Brain microvascular endothelial cell (primary cell): Measurements from ENCODE around the gene MMADHC.

ENCODE experiments used
- DNase-seq: peaks from one replicate; pipeline ENCODE4 v3.0.0-alpha.2; 2020
- H3K27ac ChIP-seq: fragments of 250-450 bp; sonication (Bioruptor Pico); 2 replicates; pipeline ENCODE4 v1.5.1; 2020; ENCODE audit warnings: mild to moderate bottlenecking, moderate library complexity
- H3K27me3 ChIP-seq: fragments of 250-450 bp; sonication (Bioruptor Pico); replicated peaks from 2 replicates; pipeline ENCODE4 v1.5.1; 2020; ENCODE audit warnings: mild to moderate bottlenecking
- H3K36me3 ChIP-seq: fragments of 250-450 bp; sonication (Bioruptor Pico); replicated peaks from 2 replicates; pipeline ENCODE4 v1.5.1; 2020; ENCODE audit warnings: mild to moderate bottlenecking
- H3K4me3 ChIP-seq: 2 replicates; pipeline ENCODE4 v1.5.1; 2011; ENCODE audit warnings: low read depth, mild to moderate bottlenecking, control low read depth, low read length, moderate library complexity
- in situ Hi-C: cut with HindIII; loops from 2 replicates; pipeline ENCODE4 v1.10.0; 2017; ENCODE audit warnings: low sequenced_read_pairs, low pct_ligation_motif_present
- TF ChIP-seq, protein P1 (sequence below): IDR thresholded peaks from 2 replicates; pipeline ENCODE4 v1.5.1; 2011; ENCODE audit warnings: low read depth, mild to moderate bottlenecking, moderate library complexity, low read length, control low read depth, inconsistent platforms; ENCODE audit errors: missing control alignments

Gene MMADHC

DNA sequence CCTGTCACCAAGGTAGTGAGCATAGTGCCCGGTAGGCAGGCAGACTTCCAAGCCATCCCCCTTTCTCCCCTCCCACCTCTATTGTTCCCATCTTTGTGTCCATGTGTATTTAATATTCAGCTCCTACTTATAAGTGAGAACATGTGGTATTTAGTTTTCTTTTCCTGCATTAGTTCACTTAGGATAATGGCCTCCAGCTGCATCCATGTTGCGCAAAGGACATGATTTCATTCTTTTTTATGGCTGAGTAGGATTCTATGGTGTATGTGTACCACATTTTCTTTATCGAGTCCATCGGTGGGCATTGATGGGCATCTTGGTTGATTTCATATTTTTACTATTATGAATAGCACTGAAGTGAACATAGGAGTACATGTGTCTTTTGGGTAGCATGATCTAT lies 35.3 kb downstream of the MMADHC start:
- in situ Hi-C loops, result no loop called here
- TF ChIP-seq, protein P1, sequence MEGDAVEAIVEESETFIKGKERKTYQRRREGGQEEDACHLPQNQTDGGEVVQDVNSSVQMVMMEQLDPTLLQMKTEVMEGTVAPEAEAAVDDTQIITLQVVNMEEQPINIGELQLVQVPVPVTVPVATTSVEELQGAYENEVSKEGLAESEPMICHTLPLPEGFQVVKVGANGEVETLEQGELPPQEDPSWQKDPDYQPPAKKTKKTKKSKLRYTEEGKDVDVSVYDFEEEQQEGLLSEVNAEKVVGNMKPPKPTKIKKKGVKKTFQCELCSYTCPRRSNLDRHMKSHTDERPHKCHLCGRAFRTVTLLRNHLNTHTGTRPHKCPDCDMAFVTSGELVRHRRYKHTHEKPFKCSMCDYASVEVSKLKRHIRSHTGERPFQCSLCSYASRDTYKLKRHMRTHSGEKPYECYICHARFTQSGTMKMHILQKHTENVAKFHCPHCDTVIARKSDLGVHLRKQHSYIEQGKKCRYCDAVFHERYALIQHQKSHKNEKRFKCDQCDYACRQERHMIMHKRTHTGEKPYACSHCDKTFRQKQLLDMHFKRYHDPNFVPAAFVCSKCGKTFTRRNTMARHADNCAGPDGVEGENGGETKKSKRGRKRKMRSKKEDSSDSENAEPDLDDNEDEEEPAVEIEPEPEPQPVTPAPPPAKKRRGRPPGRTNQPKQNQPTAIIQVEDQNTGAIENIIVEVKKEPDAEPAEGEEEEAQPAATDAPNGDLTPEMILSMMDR, result no peak
- H3K27ac ChIP-seq, result no peak overlapping the region
- H3K4me3 ChIP-seq, result no peak overlapping the region
- H3K36me3 ChIP-seq, result no peaks in the 10 kb centered on the region
- H3K27me3 ChIP-seq, result no peaks in the 10 kb centered on the region
- DNase-seq, result no peak

DNA sequence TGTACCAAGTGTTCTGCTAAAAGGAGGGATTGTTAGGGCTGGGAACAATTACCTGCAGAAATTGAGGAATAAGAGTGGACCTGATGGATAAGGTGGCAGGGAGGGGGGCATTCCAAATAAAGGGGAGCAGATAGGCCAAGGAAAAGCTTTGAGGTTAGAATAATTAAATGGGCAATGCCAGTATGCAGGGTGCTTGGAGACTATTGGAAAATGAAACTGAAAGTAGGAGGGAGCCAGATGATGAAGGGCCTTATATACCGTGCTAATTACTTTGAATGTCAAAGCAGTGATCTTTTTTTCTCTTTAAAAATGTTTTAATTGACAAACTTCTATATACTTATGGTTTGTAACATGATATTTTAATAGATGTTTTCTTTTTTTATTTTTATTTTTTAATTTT lies 42.9 kb downstream of the MMADHC start:
- Histone ChIP-seq H3K36me3 (no peaks in the 10 kb centered on the region), H3K27me3 (no peaks in the 10 kb centered on the region), H3K4me3 (no peak overlapping the region), H3K27ac (no peak overlapping the region)
- DNase-seq, result no peak
- TF ChIP-seq, protein P1, result no peak
- in situ Hi-C loops, result no loop called here

DNA sequence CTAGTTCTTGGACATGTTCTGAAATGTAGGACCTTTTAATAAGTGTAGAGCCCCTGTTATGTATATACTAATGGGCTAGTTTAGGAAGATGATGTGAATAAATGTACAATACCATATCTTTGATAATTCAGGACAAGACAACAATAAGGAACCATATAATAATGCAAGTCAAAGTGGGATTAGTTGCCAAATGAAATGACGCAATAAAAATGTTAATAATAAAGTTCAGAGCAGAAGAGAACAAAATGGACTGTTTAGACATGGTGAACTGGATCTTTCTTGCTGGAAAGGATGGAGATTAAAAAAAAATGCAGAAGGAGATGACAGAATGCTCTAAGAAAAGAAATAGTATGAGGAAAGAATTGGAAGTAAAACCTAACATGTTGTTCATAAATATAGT lies 43.7 kb downstream of the MMADHC start:
- TF ChIP-seq, protein P1, result no peak
- in situ Hi-C loops, result no loop called here

DNA sequence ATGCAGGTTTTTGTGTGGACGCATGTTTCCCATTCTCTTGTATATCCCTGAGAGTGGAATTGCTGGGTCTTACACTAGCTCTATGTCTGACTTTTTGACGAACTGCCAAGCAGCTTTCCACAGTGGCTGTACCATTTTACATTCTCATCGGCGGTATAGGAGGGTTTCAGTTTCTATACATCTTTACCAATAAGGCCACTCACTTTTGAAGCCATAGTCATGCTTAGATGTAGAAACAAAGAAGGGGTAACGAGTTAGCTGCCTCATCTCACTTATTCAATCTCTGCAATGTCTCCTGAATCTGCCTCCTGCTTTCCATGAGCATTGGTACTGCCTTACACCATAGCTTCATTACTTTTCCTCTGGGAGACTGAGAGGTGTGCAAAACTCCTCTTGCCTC lies 47.4 kb downstream of the MMADHC start:
- in situ Hi-C loops, result no loop called here
- Histone ChIP-seq H3K27ac (no peak overlapping the region), H3K27me3 (no peaks in the 10 kb centered on the region), H3K36me3 (no peaks in the 10 kb centered on the region), H3K4me3 (no peak overlapping the region)
- DNase-seq, result no peak
- TF ChIP-seq, protein P1, result no peak

More for the DNA sequence above, 43.7 kb downstream of the MMADHC start:
- no peak for DNase-seq
- H3K27me3 ChIP-seq, result no peaks in the 10 kb centered on the region
- no peak overlapping the region for H3K27ac ChIP-seq
- no peak overlapping the region for H3K4me3 ChIP-seq
- H3K36me3 ChIP-seq, result no peaks in the 10 kb centered on the region

DNA sequence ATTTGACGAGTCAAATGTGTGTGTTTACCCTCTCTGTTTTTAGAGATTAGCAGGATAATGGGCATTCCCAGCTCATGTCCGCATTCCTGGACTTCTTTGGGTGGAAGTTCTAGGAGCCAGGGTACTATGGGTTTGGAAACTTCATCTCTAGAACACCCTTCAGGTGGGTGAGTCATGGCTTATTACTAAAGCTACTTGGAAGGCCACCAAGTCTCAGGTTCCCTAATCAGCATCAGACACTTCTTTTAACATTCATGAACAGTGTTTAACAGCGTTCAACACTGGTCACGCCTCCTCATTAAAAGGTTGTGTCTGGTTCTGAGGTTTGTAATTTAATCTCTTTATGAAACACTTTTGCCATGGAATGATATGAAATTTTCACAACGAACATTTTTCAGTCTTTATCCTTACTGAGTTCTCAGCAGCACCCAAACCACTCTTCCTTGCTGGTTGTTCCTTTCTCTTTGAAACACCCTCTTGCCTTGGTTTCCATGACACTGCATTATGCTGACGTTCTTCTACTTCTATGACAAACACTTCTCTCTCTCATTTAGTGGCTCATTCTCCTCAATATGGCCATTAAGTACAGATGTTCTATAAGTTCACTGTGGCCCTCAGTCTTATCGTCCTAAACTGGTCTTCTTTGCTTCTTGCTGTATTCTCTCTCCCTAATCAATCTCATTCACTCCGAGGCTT lies 49.3 kb downstream of the MMADHC start:
- no peak overlapping the region for H3K27ac ChIP-seq
- TF ChIP-seq, protein P1, result no peak
- in situ Hi-C loops, result no loop called here

DNA sequence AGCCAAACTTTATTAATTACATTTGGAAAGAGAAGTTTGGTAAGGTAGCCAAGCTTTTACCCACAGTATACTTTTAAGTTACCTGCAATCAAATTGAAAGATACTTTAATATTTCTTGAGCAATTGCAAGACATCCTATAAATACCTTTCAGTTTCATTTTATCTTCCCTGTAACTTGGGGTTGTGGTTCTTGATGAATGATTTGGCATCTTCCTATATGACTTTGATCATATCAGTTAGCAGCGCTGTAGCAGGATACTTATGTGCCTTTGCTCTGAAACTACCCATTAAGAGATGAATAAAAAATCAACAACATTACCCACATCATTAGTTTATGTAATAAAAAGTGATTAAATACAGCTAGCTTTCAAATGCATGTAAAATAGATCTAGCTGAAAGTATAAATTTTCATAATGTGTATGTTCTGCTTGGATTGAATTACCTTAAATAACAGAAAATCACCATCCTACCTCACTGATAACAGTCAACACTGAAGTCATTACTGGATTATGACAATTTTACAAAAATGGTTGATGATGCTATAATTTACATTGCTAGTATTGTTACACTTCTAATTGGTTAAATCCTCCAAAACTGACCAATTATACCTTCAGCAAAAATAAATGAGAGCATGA lies 50.4 kb downstream of the MMADHC start:
- Histone ChIP-seq H3K36me3 (no peaks in the 10 kb centered on the region), H3K27me3 (no peaks in the 10 kb centered on the region), H3K27ac (no peak overlapping the region), H3K4me3 (no peak overlapping the region)
- DNase-seq, result no peak
- TF ChIP-seq, protein P1, result no peak
- in situ Hi-C loops, result no loop called here

More for the DNA sequence above, 49.3 kb downstream of the MMADHC start:
- no peak for DNase-seq
- no peaks in the 10 kb centered on the region for H3K27me3 ChIP-seq
- no peaks in the 10 kb centered on the region for H3K36me3 ChIP-seq
- no peak overlapping the region for H3K4me3 ChIP-seq
